HepG2 (cell line): ENCODE data around the gene TOMM6. TPM values are rescaled to one million over a fixed set of nuclear protein-coding genes. Genes with fewer than 3 reads are reported as not detected.

Source experiments
- ATM ChIP-seq: fragments of 450-650 bp; IDR thresholded peaks from 2 replicates; pipeline ENCODE4 v1.7.1; 2017; ENCODE audit warnings: mild to moderate bottlenecking, borderline replicate concordance
- DPF2 ChIP-seq: sonication (generic); formaldehyde crosslinking; IDR thresholded peaks from 2 replicates; pipeline ENCODE4 v1.4.0; 2020; ENCODE audit warnings: mild to moderate bottlenecking, low read depth, missing genetic modification reagents, borderline replicate concordance
- ELF1 ChIP-seq: sonication (generic); formaldehyde crosslinking; IDR thresholded peaks from 2 replicates; pipeline ENCODE4 v1.4.0; 2020; ENCODE audit warnings: missing genetic modification reagents
- GATAD2A ChIP-seq: IDR thresholded peaks from 2 replicates; pipeline ENCODE4 v1.6.1; 2016
- HNRNPH1 ChIP-seq: fragments of 200-400 bp; formaldehyde crosslinking; optimal IDR thresholded peaks from 2 replicates; pipeline ENCODE3; 2017; ENCODE audit warnings: mild to moderate bottlenecking, low read depth, low read length
- LCORL ChIP-seq, 2 experiments: fragments of 450-650 bp in 1 of 2; sonication (generic) in 1 of 2; formaldehyde crosslinking in 1 of 2; IDR thresholded peaks; 2 replicates each; pipeline versions ENCODE4 v1.5.0 to v1.6.1; 2017 to 2020; ENCODE audit warnings: antibody characterized with exemption in 1 of 2, missing genetic modification reagents in 1 of 2
- MIXL1 ChIP-seq: IDR thresholded peaks from 2 replicates; pipeline ENCODE4 v1.6.1; 2016
- NR3C1 ChIP-seq: sonication (generic); formaldehyde crosslinking; IDR thresholded peaks from 2 replicates; pipeline ENCODE4 v1.4.0; 2020; ENCODE audit warnings: missing genetic modification reagents
- POLR2AphosphoS2 ChIP-seq: IDR thresholded peaks from 2 replicates; pipeline ENCODE4 v1.6.1; 2011; ENCODE audit warnings: low read depth, low read length, improper control_type of control experiment
- SMAD1 ChIP-seq: sonication (generic); formaldehyde crosslinking; IDR thresholded peaks from 2 replicates; pipeline ENCODE4 v1.4.0; 2020; ENCODE audit warnings: missing genetic modification reagents, low read depth, mild to moderate bottlenecking, borderline replicate concordance
- SP5 ChIP-seq: IDR thresholded peaks from 2 replicates; pipeline ENCODE4 v1.6.1; 2016; ENCODE audit warnings: low read depth, borderline replicate concordance
- TEAD3 ChIP-seq: optimal IDR thresholded peaks from 2 replicates; pipeline ENCODE3; 2016; ENCODE audit warnings: borderline replicate concordance
- TERF1 ChIP-seq: sonication (generic); formaldehyde crosslinking; IDR thresholded peaks from 2 replicates; pipeline ENCODE4 v1.8.0; 2022; ENCODE audit warnings: mild to moderate bottlenecking, missing genetic modification reagents, moderate library complexity
- ZFP36 ChIP-seq: fragments of 150-350 bp; IDR thresholded peaks from 2 replicates; pipeline ENCODE4 v1.6.1; 2018; ENCODE audit warnings: borderline replicate concordance, low read length, low read depth; ENCODE audit not compliant: partially characterized antibody
- ZHX2 ChIP-seq, 2 experiments: sonication (generic) in 1 of 2; formaldehyde crosslinking in 1 of 2; IDR thresholded peaks; 2 replicates each; pipeline versions ENCODE4 v1.6.1 to v1.9.0; 2014 to 2022; ENCODE audit warnings: antibody characterized with exemption in 1 of 2, borderline replicate concordance in 1 of 2, inconsistent platforms in 1 of 2, low read depth in 1 of 2, missing genetic modification reagents in 1 of 2
- ZNF232 ChIP-seq: sonication (generic); formaldehyde crosslinking; IDR thresholded peaks from 2 replicates; pipeline ENCODE4 v1.4.0; 2020; ENCODE audit warnings: missing genetic modification reagents, borderline replicate concordance
- ZNF296 ChIP-seq: sonication (generic); formaldehyde crosslinking; conservative IDR thresholded peaks from 2 replicates; pipeline ENCODE4 v1.5.0; 2020; ENCODE audit warnings: mild to moderate bottlenecking, missing genetic modification reagents
- ZNF501 ChIP-seq: sonication (generic); formaldehyde crosslinking; IDR thresholded peaks from 2 replicates; pipeline ENCODE4 v1.5.1; 2020; ENCODE audit warnings: mild to moderate bottlenecking, moderate library complexity, missing genetic modification reagents
- ZNF512 ChIP-seq: sonication (generic); formaldehyde crosslinking; IDR thresholded peaks from 2 replicates; pipeline ENCODE4 v1.4.0; 2020; ENCODE audit warnings: mild to moderate bottlenecking, missing genetic modification reagents
- ZNF766 ChIP-seq: sonication (generic); formaldehyde crosslinking; IDR thresholded peaks from 2 replicates; pipeline ENCODE4 v1.5.0; 2020; ENCODE audit warnings: missing genetic modification reagents, borderline replicate concordance
- polyA plus RNA-seq, 8 experiments: library from polyadenylated mRNA; depleted of rRNA in 3 of 8; stranded (reverse) in 7 of 8; unstranded in 1 of 8; fragments of >200 nt; fragmentation: Illumina TruSeq in 4 of 8; extraction: Trizol in 4 of 8; gene quantifications; 2 replicates each; pipeline versions ENCODE4 v1.2.1 to v1.2.3, GENCODE V29; 2011 to 2016; ENCODE audit warnings: low read depth in 4 of 8, missing spikeins in 1 of 8, mixed read lengths in 1 of 8; ENCODE audit not compliant: insufficient read depth in 1 of 8
- total RNA-seq, 5 experiments: library from RNA; depleted of rRNA; stranded (reverse); fragments of >200 nt; fragmentation: Illumina TruSeq; extraction: Trizol; gene quantifications; 2 replicates each; pipeline ENCODE4 v1.2.3, GENCODE V29; 2016; ENCODE audit warnings: low read depth in 1 of 5

The TOMM6 gene
- total and polyA plus RNA-seq, 2 of the 13 experiments (the other 11 are each of a cell fraction or from before 2014, with no cell fraction given): 320 to 321 TPM

- peak; percentile 55; the same call in 1 of the 2 replicates for TF ChIP-seq LCORL (IDR thresholded peaks at IDR 0.05)
- peak; percentile 98 for TF ChIP-seq LCORL (CRISPR knock-in tag; IDR thresholded peaks at IDR 0.05)
- TF ChIP-seq DPF2 (CRISPR knock-in tag): peak; percentile 95
- TF ChIP-seq ZNF296 (CRISPR knock-in tag): no peak
- peak; percentile 58; the same call in 1 of the 2 replicates for TF ChIP-seq MIXL1 (CRISPR knock-in tag)
- peak; percentile 96 for TF ChIP-seq TEAD3 (CRISPR knock-in tag)
- no peak for TF ChIP-seq ELF1 (CRISPR knock-in tag)
- TF ChIP-seq ATM: no peak
- TF ChIP-seq GATAD2A: peak; percentile 99
- no peak for TF ChIP-seq ZFP36
- TF ChIP-seq TERF1 (CRISPR knock-in tag): no peak
- no peak for TF ChIP-seq ZNF512 (CRISPR knock-in tag)
- TF ChIP-seq SP5 (CRISPR knock-in tag): peak; percentile 79; the same call in 1 of the 2 replicates
- no peak for TF ChIP-seq ZNF766 (CRISPR knock-in tag)
- no peak for TF ChIP-seq POLR2AphosphoS2
- no peak; the same call in 1 of the 2 replicates for TF ChIP-seq ZNF501 (CRISPR knock-in tag)
- 0 out of 2 replicates have a peak, but pooled peaks have one; percentile 29 for TF ChIP-seq ZHX2 (IDR thresholded peaks at IDR 0.05; ENCODE audit: low read depth)
- TF ChIP-seq ZHX2 (CRISPR knock-in tag; IDR thresholded peaks at IDR 0.05; ENCODE audit: borderline replicate concordance): no peak
- TF ChIP-seq HNRNPH1: no peak
- TF ChIP-seq ZNF232 (CRISPR knock-in tag): peak; percentile 63; the same call in 1 of the 2 replicates
- peak; percentile 21; the same call in 1 of the 2 replicates for TF ChIP-seq SMAD1
- TF ChIP-seq NR3C1 (CRISPR knock-in tag): no peak
Measured at GRCh38 chr6:41747256-41748101, 40.0 kb upstream of the TOMM6 start, which contains the start of gene PGC (continued).
